Activated effector memory CD4-positive, alpha-beta T cell treated with anti-CD3 and anti-CD28 coated beads, Interleukin-2, amount 50 U/mL, for 16 hours (primary cell): ENCODE data around the gene CNNM3.

Experiments
- DNase-seq: peaks from one replicate; pipeline ENCODE4 v3.0.0-alpha.2; 2020

CNNM3 gene

GRCh38 chr2:96866149-96866548 is 50.1 kb downstream of the CNNM3 start:
- DNase-seq: no peak

DNA sequence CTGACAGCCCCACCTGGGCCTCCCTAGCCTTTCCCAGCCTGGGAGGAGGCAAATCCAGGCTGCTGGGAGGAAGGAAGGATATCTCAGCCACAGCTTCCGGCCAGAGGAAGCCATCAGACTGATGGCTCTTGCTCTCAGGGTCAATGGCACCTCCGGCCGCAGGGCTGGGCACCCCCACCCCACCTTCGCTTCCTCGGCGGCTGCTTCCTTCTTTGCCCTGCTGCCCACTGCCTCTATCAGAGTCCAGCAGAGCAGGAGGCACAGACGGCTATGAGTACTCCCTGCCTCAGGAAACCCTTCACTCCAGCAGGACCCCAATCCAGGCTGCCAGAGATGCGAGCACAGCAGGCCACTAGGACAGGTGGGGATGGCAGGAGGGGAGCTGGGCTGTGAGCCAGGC is 50.5 kb downstream of the CNNM3 start:
- DNase-seq: no peak

- DNase-seq: no peak
Measured at GRCh38 chr2:96866986-96867755, 51.1 kb downstream of the CNNM3 start.

- no peak for DNase-seq
Measured at GRCh38 chr2:96867756-96868554, 51.9 kb downstream of the CNNM3 start.

GRCh38 chr2:96868555-96869280 is 52.6 kb downstream of the CNNM3 start:
- peak; percentile 83 for DNase-seq

DNA sequence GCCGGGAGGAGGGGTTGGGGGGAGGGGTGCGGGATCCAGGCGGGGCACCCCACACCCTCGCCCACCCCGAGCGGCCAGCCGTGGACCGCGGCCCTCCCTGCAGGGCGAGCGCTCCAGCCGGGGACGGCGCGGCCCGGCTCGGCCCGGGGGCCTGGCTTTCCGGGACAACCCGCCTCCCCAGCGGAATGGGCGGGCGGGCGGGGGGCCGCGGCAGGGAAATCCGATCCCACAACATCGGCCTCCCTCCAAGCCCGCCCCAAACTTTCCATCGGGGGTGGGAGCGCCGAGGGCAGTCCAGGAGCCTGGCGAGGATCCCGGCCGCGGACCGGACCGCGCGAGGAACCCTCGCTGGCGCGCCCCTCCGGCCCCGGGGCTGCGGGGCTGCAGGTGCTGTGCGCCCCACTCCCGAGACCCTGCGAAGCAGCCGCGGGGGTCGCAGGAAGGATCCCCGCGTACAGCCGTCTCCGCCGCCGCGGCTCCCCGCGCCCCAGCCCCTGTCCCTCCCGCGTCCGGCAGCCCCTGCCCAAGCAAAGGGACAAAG is 53.3 kb downstream of the CNNM3 start:
- no peak for DNase-seq

DNA sequence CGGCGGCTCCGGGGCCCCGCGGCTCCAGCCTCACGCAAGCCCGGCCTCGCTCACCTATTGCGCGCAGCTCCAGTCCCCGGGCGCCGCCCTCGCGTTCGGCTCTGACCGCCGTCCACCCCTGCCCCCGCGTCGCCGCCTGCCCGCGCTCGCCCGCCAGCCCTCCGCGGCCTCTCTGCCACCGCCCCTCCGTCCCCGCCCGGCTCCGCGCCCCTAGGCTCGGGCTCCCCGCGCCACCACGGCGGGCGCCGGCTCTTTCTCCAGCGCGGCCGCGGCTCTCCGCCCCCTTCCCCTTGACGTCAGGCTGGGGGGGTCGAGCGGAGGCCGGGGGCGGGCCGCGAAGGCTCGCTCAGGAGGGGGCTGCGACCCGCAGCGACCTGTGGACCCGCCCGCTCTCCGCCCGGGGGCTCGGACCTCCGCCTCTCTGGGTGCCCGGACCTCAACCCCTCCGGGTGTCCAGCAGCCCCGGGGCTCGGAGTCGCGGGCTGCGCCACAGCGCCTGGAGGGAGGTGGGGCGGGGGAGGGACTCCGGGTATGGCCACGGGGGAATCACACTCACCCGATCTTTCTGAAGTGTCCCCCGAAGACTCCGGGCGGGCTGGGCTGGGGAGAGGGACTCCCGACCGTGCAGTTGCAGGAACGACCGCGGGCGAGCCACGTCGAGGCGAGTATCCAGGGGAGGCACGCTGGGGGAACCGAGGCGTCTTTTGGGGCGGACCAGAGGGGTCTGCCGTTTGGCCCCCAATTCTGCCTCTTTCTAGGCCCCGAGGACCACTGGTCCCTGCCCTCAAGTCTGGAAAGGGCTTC is 54.0 kb downstream of the CNNM3 start, which contains the start of gene SEMA4C:
Gene SEMA4C (minus strand): TSS at position 259 of the 804 bp plus-strand sequence. CDS start 2,194 bp downstream, outside the sequence.
- DNase-seq: peak; percentile 85

DNA sequence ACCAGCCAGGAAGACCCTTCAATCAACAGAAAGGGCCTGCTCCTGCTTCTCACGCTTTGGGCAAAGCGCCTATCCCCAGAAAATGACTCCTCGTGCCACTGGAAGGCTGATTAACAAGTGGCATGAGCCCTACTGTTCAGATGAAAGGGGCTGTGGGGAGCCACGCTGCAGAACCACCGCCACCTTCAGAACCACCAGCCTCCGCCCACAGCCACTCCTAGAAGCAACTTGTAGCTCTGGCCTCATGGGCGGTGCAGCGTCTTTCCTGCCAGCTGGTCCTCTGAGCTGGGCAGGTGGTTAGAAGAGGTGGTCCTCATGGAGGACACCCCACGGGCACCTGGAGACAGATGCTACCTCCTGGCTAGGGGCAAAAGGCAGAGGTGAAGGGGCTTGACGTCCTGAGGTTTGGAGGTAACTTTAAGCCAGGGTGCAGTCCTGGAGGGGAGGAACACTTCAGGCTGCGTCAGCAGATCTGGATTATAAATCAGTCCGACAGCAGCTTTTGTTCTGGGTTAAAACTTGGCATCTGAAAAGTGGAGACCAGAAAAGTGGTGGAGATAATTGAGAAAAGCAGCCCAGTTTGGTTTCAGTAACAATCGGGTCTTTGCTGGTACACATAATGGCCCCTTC is 54.7 kb downstream of the CNNM3 start:
- peak; percentile 84 for DNase-seq

DNA sequence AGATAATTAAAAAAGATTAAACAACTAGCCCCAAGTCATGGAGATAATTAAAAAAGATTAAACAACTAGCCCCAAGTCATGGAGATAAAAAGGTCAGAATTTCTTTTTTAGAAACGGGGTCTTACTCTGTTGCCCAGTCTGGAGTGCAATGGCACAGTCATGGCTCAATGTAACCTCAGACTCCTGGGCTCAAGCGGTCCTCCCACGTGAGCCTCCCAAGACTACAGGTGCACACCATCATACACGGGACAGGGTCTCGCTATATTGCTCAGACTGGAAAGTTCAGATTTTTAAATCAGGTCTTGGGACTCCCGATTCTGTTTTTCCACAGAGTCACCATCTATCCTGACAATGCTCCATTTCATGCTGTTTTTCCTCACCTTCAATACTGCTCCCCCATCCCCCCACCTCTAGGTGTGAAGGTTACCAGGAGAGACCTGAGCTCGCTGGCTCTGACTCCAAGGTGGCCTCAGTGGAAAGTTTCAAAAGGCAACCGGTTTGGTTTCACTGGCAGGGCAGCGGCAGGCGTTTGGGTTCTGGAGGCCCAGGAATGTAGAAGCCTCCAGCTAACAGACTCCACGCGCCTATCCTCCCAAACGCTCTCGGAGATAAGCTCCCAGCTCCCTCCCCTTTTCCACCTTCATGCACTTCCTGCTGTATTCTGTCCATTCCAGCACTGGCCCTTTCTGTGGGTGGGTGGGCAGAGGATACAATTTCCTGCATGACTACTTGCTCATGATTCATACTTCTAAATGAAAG is 56.7 kb downstream of the CNNM3 start:
- DNase-seq: no peak

DNA sequence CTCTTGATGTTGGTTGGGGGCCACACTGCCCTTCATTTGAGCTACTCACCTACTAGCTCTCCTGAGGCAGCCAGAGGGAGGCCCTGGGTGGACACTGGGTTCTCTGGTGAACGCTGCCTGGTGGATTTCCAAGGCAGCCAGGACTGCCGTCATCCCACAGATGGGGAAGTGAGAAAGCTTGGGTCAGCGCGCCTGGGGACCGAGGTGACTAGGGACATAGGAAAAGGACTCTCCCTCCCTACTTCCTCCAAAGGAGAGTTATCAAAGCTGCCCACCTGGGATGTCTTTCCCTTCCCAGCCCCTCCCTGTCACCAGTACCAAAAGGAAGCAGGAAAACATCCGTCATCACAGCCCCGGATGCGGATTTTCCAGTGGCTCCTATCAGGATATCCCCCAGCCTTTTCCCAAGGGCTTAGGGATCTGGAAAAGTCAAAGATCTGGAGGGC is 57.6 kb downstream of the CNNM3 start:
- DNase-seq: no peak

DNA sequence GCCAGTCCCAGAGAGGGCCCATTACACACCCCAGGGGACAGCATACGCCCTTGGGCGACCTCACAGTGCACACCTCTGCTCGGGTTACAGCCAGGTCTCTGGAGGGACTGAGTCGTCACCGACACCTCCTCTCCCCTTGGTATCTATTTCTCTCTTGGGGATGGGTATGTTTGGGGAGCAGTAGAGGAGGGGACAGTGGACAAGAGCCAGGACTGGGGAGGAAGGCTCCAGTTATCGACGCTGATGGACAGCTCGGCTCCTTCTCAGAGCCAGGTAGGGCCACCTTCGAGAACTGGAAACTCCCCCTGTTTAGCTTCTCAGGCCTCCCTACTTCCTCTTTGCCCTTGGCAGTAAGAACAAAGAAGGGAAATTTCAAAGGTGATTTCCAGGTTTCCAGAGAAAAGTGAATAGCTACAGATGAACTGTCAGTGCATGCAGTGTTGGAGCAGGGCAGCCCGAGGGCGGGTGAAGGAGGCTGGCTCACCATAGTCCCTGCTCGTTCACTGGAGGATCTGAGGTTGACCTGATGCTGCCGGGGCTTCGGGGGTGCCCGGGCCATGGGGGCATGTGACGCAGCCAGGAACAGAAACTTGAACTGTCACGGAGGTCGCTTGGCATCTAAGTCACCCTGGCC is 58.2 kb downstream of the CNNM3 start:
- peak; percentile 72 for DNase-seq

- no peak for DNase-seq
Measured at GRCh38 chr2:96875498-96876268, 59.6 kb downstream of the CNNM3 start.

DNA sequence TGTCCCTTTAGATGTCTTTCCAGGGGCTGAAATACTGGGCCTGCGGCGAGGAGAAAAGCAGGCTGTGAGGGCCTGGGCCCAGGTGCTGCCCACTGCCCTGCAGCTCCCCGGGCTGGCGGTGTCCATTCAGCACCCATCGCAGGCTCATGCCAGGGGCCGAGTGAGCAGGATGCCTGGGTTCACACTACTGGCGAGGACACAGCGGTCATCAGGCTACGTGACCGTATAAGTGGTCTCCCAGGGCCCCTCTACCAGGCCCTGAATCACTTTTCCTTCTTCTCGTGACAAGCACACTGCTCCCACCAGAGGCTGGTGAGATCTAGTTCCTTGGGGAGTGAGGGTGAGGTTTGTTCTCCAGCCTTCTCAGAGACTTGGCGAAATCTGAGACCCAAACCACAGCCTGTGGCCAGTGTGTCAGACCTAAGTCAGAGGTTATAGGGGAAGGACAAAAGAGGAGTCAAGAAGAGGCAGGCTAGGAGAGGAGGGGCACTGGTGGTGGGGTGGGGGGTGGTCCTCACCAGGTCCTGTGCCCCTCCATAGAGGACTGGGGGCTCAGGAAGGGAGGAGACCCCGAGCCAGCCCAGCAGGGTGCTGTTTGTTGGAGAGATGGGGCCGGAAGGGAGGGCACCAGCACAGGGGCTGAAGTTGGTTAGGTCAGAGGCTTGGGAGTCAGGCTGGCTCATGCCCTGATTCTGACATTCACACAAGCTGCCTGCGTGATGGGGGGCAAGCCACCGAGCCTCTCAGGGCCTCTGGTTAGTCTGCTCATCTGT is 60.4 kb downstream of the CNNM3 start:
- DNase-seq: no peak

DNA sequence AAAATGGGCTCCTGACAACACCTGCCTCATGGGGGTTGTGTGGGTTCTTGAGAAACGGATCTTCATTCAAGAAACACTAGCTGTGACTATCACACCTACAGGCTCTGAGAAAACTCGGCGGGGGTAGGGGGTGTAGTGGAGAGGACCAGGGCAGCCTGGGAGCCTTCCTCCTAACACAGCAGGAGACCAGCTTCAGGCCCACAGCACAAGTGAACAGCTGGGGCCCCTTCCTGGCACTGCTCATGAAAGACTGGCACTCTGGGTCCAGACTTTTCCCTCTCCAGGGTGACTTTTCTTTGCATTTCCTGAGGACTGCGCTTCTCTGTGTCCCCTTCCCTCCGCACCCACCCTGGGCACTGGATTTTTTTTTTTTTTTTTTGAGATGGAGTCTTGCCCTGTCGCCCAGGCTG is 61.0 kb downstream of the CNNM3 start:
- DNase-seq: no peak

DNA sequence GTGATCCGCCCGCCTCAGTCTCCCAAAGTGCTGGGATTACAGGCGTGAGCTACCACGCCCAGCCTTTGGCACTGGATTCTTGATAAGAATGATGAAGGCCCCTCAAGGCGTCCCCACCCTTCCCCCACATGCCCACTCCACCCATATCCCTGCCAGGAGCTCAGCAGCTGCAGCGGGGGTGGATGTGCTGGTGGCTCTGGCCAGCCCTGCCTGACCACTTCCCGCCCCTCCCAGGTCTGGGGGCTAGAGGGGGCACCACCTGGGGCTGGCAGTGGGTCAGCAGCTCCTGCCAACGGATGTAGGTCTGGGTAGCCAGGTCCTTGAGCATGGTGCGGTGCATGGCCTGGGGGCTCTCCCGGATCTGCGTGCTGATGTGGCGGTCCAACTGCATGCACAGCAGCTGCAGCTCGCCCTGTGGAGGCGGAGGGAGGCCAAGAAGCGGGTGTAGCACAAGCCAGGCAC is 61.6 kb downstream of the CNNM3 start:
- no peak for DNase-seq

GRCh38 chr2:96878171-96878570 is 62.1 kb downstream of the CNNM3 start:
- no peak for DNase-seq

DNA sequence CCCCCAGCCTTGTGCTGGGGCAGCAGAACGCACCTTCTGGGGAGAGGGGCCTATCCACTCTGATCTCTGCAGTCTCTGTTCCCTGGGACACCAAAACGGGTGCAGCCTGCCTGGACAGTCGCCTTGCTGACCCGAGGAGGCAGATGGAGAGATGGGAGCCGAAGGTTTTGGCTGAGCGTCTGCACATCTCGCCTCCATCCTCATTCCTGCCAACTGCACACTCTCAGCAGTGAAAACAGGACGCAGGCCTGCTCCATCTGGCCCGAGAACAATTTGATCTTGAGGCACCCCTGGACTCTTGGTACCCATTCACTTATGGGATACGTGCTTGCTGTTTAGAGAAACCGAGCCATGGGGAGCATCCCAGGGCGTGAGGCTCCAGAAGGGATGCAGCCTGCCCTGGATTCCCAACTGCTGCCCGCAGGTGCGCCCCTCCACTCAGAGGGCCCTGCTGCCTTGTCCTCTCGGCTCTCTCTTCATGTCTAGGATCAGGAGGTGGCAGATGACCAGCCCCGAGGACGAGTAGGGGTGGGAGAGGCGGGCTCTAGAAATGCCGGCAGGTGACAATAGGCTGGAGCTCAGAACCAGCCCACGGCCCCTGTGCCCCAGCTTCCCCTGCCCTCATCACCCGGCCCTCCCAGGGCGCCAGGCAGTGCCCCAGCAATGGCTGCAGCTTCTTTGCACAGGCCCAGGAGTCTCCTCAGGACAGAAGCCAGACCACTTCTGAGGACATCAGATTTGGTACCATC is 62.9 kb downstream of the CNNM3 start:
- no peak for DNase-seq

GRCh38 chr2:96879545-96880040 is 63.5 kb downstream of the CNNM3 start:
- DNase-seq: no peak
